Subcutaneous abdominal adipose tissue (tissue), 5 donors: ENCODE measurements around the gene AACS.
"Not testable (repeated sequence)": the region's sequence is repeated elsewhere in the genome, so short reads cannot be mapped to it uniquely, and the experiment has no call there.

Source experiments
- H3K27ac ChIP-seq: one replicate; pipeline ENCODE4 v1.7.0; 2013; ENCODE audit warnings: low read depth, mild to moderate bottlenecking, inconsistent platforms, low read length, moderate library complexity
- H3K27me3 ChIP-seq, 5 donors: one replicate each; pipeline ENCODE4 v1.7.0; 2013; ENCODE audit warnings: low read length in 5 of 5, inconsistent platforms in 1 of 5; ENCODE audit not compliant: control insufficient read depth in 5 of 5, insufficient read depth in 4 of 5
- H3K36me3 ChIP-seq, 5 donors: one replicate each; pipeline ENCODE4 v1.7.0; 2013; ENCODE audit warnings: low read length in 5 of 5; ENCODE audit not compliant: control insufficient read depth in 5 of 5, insufficient read depth in 5 of 5
- H3K4me1 ChIP-seq, 5 donors: one replicate each; pipeline ENCODE4 v1.7.0; 2013; ENCODE audit warnings: low read length in 5 of 5, mild to moderate bottlenecking in 3 of 5, moderate library complexity in 1 of 5; ENCODE audit not compliant: control insufficient read depth in 5 of 5, insufficient read depth in 5 of 5
- H3K4me3 ChIP-seq, 5 donors: one replicate each; pipeline ENCODE4 v1.7.0; 2013; ENCODE audit warnings: low read length in 5 of 5, low read depth in 1 of 5
- H3K9ac ChIP-seq, 5 donors: one replicate each; pipeline ENCODE4 v1.7.0; 2013; ENCODE audit warnings: low read length in 5 of 5, mild to moderate bottlenecking in 4 of 5, moderate library complexity in 3 of 5
- H3K9me3 ChIP-seq, 5 donors: one replicate each; pipeline ENCODE4 v1.7.0; 2013; ENCODE audit warnings: low read length in 5 of 5; ENCODE audit not compliant: control insufficient read depth in 5 of 5
- donor health status: healthy.
- donor health status: healthy.
- donor health status: healthy.
- donor health status: healthy.
- donor health status: healthy.

Gene AACS

DNA sequence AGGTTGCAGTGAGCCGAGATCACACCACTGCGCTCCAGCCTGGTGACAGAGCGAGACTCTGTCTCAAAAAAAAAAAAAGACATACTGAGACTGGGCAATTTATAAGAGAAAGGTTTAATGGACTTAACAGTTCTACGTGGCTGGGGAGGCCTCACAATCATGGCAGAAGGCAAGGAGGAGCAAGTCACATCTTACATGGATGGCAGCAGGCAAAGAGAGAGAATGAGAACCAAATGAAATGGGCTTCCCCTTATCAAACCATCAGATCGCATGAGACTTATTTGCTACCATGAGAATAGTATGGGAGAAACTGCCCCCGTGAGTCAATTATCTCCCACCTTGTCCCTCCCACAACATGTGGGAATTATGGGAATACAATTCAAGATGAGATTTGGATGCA, 47.4 kb downstream of the AACS start:
- H3K4me1 ChIP-seq = peaks cover 0 to 10% (median 0%) of the 10 kb centered on the region in 5 donors
- H3K27me3 ChIP-seq, H3K9me3 ChIP-seq, H3K27ac ChIP-seq, H3K9ac ChIP-seq, H3K4me3 ChIP-seq: not testable (repeated sequence)
- H3K36me3 ChIP-seq = peaks cover 0 to 53% (median 41%) of the 10 kb centered on the region in 5 donors

DNA sequence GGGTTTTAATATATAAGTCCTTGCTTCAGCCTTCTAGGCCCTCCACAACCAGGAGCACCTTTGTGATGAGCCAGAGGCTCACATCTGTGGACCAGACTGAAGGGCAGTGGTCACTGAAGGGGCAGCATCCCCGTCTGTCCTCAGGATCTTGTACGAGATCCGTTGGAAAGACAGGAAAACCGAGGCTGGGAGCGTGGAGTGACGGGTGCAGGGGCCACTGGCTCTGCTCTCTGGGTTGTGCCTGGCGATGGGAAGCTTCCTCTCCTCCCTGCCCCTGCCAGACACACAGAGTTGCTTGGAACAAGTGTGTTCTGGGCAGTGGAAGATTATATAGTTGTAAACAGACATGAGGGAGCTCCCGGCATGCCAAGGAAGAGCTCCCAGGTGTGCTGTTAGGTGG, 48.0 kb downstream of the AACS start:
- Histone ChIP-seq H3K27me3 (no peaks in the 10 kb centered on the region), H3K9me3 (no peaks in the 10 kb centered on the region), H3K9ac (no peak overlapping the region), H3K4me3 (no peak overlapping the region), H3K36me3 (peaks cover 0 to 54% (median 42%) of the 10 kb centered on the region in 5 donors), H3K27ac (no peak overlapping the region), H3K4me1 (peaks cover 0 to 10% (median 0%) of the 10 kb centered on the region in 5 donors)

DNA sequence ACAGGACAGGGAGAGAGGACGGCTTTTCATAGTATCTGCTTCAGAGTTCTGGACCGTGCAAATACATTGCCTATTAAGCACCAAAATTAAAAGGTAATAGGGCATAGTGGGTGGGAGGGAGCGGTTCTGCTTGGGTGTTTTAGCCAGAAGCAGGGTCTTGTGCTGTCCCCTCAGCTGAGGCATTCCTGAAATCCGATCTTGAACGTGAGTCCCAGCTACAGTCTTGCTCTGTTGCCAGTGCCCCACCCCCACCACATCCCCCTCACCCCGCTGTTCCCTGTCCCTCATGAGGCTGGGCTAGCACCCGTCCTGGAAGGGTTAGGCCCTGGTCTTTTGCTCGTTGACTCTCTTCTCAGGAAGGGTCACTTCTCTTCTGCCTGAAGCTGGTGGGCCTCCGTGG, 48.6 kb downstream of the AACS start:
- no peak overlapping the region for H3K27ac ChIP-seq
- H3K9ac ChIP-seq = no peak overlapping the region
- no peaks in the 10 kb centered on the region for H3K27me3 ChIP-seq
- H3K4me3 ChIP-seq = no peak overlapping the region
- no peaks in the 10 kb centered on the region for H3K9me3 ChIP-seq
- H3K4me1 ChIP-seq = peaks cover 0 to 10% (median 0%) of the 10 kb centered on the region in 5 donors
- H3K36me3 ChIP-seq = peaks cover 0 to 59% (median 48%) of the 10 kb centered on the region in 5 donors

DNA sequence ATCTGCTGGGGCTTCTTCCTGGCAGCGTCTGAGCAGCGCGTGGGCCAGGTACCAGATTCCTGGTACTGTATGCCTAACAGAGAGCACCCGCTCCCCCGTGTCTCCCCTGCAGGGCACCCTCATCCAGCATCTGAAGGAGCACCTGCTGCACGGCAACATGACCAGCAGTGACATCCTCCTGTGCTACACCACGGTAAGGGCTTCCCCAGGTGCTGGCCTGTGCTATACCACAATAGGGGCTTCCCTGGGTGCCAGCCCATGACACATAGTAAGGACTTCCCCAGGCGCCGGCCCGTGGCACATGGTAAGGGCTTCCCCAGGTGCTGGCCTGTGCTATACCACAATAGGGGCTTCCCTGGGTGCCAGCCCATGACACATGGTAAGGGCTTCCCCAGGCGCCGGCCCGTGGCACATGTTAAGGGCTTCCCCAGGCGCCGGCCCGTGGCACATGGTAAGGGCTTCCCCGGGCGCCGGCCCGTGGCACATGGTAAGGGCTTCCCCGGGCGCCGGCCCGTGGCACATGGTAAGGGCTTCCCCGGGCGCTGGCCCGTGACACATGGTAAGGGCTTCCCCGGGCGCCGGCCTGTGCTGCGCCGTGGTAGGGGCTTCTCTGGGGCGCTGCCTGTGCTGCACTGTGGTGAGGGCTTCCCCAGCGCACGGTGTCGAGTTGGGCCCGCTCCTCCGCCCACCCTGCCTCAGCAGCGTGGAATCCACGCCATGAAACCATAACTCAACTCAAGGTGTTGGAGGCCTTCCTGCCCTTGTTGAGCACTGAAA, 49.3 kb downstream of the AACS start:
- H3K27me3 ChIP-seq = no peaks in the 10 kb centered on the region
- H3K27ac ChIP-seq = no peak overlapping the region
- peaks cover 0 to 59% (median 49%) of the 10 kb centered on the region in 5 donors for H3K36me3 ChIP-seq
- H3K4me3 ChIP-seq = no peak overlapping the region
- H3K9me3 ChIP-seq = no peaks in the 10 kb centered on the region
- no peak overlapping the region for H3K9ac ChIP-seq
- H3K4me1 ChIP-seq = peaks cover 0 to 13% (median under 1%) of the 10 kb centered on the region in 5 donors

DNA sequence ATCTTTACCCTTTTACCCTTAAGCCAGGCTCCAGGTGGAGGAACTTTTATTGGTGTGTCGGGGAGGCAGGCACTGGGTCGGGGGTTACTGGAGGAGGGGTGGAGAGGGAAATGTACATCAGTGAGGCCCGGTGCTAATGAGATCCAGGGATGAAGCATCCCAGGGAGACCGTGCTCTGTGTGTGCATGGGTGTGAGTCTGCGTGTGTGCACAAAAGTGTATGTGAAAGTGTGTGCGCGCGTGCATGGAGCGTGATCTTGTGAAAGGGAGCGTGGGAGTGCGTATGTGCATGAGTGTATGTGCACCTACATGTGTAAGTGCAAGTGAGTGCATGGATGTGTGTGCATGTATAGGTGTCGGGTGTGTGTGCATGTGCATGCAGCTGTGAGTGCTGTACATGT, 55.3 kb downstream of the AACS start:
- peaks cover 0 to 4% (median 0%) of the 10 kb centered on the region in 5 donors for H3K9me3 ChIP-seq
- H3K36me3 ChIP-seq = peaks cover 0 to 53% (median 45%) of the 10 kb centered on the region in 5 donors
- peak overlapping the region; percentile 19 for H3K27ac ChIP-seq
- H3K9ac ChIP-seq = no peak overlapping the region
- peaks cover 5 to 25% (median 16%) of the 10 kb centered on the region in 5 donors for H3K4me1 ChIP-seq
- H3K27me3 ChIP-seq = no peaks in the 10 kb centered on the region
- H3K4me3 ChIP-seq = peak overlapping the region in 1 of 5 donors; percentile 25

DNA sequence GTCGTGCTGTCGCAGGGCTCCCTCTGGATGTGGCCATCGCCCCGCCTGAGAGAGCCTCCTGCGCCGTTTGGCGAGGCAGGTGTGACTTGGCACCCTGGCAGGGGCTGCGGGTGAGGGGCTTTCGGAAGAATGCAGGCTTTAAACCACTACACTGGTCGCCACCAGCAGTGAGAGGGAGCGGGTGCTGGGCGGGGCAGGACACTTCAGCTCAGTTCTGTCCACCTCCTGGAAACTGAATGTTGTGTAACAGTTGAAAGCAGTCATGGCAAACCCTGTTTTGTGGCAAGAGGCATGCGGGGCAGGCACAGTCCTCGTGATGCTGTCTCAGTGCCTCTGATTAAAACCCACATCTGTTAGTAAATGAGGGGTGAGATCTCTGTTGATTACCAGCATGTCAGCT, 55.9 kb downstream of the AACS start:
- peaks cover 5 to 25% (median 16%) of the 10 kb centered on the region in 5 donors for H3K4me1 ChIP-seq
- no peak overlapping the region for H3K9ac ChIP-seq
- peaks cover 0 to 50% (median 44%) of the 10 kb centered on the region in 5 donors for H3K36me3 ChIP-seq
- no peak overlapping the region for H3K27ac ChIP-seq
- no peak overlapping the region for H3K4me3 ChIP-seq
- H3K9me3 ChIP-seq = peaks cover 0 to 4% (median 0%) of the 10 kb centered on the region in 5 donors
- H3K27me3 ChIP-seq = no peaks in the 10 kb centered on the region

DNA sequence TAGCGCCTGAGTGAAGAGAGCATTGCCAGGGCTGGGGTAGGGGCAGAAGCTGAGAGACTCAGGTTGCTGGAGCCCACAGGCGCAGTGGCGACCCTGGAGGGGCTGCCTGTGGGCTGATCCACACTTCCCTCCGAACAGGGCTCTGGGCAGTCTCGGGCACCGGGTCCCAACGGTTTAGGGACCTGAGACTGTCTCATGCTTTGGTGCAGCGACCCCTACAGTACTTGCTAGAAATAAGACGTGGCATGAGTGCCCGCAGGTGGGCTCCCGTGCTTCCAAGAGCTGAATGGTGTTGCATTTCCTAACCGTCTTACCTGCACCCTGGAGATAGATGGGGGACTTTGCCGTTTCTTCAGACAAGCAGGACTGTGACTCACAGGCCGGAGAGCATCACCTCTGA, 57.4 kb downstream of the AACS start:
- peaks cover 0 to 50% (median 43%) of the 10 kb centered on the region in 5 donors for H3K36me3 ChIP-seq
- peaks cover 0 to 4% (median 0%) of the 10 kb centered on the region in 5 donors for H3K9me3 ChIP-seq
- H3K9ac ChIP-seq = no peak overlapping the region
- no peak overlapping the region for H3K27ac ChIP-seq
- no peaks in the 10 kb centered on the region for H3K27me3 ChIP-seq
- H3K4me3 ChIP-seq = no peak overlapping the region
- peaks cover 5 to 25% (median 16%) of the 10 kb centered on the region in 5 donors for H3K4me1 ChIP-seq

DNA sequence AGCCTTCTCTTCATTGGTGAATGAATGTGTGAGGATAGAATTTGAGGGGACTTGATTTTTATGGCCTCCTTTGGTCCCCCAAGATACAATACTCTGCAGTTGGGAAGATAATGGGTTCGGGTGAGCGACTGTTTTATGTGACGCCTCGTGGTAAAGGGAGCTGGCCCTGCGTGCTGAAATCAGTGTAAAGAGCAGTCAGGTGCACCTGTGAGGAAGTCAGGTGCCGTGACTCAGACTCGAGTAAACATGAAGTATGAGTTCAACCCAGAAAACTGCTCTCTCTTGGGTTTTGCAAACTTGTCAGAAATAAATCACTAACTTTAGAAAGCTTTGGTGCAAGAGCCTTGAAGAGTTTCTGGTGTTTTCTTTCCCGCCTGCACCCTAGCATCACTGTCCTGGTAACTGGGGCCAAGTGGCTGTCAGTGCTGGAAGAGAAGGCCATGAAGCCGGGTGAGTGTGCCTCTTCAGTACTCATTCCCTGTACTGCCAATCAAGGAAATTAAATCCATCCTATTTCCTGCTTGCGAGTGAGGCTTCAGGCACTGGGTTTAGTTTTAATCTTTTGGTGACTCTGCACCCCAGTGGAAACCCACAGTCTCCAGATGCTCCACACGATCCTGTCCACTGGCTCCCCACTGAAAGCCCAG, 59.2 kb downstream of the AACS start:
- H3K27ac ChIP-seq = no peak overlapping the region
- peaks cover 5 to 30% (median 18%) of the 10 kb centered on the region in 5 donors for H3K4me1 ChIP-seq
- H3K4me3 ChIP-seq = no peak overlapping the region
- H3K9me3 ChIP-seq = peaks cover 0 to 4% (median 0%) of the 10 kb centered on the region in 5 donors
- H3K36me3 ChIP-seq = peaks cover 0 to 46% (median 37%) of the 10 kb centered on the region in 5 donors
- H3K27me3 ChIP-seq = no peaks in the 10 kb centered on the region
- H3K9ac ChIP-seq = no peak overlapping the region

DNA sequence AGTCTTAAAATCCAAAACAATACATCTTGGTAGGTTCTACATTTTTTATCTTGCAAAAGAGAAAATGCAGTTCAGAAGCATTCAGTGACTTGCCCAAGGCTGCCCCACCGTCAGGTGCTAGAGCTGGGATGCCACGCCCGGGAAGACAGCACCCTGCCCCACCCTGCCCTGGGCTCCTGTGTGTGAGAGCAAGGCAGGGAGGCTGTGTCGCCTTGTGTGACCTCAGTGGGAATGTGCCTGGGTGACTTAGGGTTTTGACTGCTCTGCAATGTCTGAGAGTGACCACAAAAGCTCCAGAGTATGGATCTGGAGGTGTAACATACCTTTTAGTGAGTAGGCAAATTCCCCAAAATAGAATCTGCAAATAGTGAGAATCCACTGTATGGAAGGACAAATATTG, 60.0 kb downstream of the AACS start:
- Histone ChIP-seq H3K4me3 (no peak overlapping the region), H3K4me1 (peaks cover 5 to 23% (median 12%) of the 10 kb centered on the region in 5 donors), H3K27me3 (no peaks in the 10 kb centered on the region), H3K9me3 (peaks cover 0 to 4% (median 0%) of the 10 kb centered on the region in 5 donors), H3K9ac (no peak overlapping the region), H3K27ac (no peak overlapping the region), H3K36me3 (peaks cover 0 to 50% (median 44%) of the 10 kb centered on the region in 5 donors)
